ENCODE results near the gene EHHADH.
A peak's percentile ranks its signal among the peaks of the same experiment; 100 is the strongest.
"Not testable (repeated sequence)": the region's sequence is repeated elsewhere in the genome, so short reads cannot be mapped to it uniquely, and the experiment has no call there.

EHHADH gene

DNA sequence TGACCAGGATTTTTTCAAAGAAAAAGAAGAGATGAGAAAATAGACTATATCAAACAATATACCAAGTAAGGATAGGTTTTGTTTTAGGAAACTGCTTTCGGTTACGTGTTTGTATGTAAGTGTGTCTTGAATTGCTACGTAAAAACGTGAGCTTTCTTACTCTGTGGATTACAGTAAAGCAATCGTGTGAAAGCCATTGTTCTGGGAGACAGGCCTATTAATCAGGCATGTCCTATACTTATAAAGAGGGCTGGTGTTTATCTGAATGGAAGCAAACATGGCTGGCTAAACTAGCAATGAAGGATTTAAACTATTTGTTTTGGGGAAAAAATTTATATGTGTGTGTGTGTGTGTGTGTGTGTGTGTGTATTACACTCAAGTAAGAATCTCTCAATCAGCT, 2.6 kb downstream of the EHHADH start:
- DNase-seq (ENCODE audit: low read depth in 2 of 2) = no peak

DNA sequence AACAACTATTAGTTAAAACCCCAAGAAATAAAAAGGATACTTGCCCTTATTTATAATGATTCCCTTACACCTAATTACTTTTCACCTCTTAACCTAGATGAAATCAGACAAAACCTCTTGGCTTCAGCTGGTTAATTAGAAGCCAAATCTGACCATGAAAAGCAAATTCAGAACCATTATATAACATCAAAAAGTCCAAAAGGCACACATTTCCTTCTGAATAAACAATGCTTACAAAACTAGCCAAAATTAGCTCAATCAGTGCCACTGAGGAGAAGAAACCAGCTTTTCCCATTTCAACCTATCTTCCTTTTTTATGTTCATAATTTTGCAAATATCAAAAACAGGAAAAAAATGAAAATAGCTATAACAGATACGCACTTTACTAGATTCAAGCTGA, 3.2 kb downstream of the EHHADH start:
- no peak for DNase-seq (ENCODE audit: low read depth in 2 of 2)

DNA sequence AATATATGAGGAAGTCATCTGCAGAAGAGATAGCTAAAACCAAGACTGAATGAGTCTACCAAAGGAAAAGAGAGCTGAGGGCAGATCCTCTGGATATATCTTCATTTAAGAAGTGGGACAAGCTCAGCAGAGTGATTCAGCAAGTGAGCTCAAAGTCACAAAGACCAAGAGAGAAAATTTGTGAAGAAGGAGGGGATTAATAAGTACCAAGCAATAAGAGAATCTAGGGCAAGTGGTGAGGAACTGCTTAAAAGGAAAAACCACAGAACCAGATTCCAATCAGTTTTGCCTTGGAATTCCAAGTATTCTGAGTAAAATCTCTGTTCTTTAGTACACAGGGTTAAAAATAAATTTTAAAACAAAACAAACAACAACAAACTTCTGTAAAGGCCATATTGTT, 3.6 kb downstream of the EHHADH start:
- DNase-seq (ENCODE audit: low read depth in 2 of 2) = no peak

DNA sequence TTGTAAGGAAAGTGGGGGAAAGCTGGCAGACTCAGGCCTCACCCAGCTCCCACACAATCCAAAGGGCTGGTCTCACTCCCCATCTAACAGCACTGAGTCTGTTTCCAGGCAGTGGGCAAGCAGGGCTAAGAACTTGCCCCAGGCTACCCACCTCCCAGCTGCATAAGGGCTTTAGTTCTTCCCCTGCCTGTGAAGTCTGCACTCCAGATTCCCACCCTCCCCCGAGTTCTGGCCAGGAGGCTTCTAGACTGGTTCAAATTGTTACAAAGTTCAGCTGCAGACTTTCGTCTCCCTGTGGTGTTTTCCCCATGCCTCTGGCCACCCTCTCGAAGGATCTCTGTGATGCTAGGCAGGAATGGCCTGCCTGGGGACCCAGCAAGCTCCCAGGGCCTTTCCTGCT, 11.2 kb downstream of the EHHADH start:
- no peak for DNase-seq (ENCODE audit: low read depth in 2 of 2)

DNA sequence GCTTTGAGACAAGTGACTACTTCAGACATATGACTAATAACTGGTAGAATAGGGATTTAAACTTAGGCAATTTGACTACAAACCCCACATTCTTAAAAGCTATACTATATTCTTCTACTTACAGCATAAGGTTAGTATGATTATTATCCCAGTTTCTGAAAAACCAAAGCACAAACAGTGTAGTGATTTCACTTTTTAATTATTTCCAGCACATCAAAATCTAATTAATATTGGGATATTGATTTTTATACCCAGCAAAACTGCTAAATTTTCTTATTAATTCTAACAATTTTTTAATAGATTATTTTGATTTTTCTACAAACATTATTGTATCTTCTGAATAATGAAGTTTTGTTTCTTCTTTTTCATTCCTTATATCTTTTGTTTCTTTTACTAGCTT, 16.9 kb downstream of the EHHADH start:
- DNase-seq (ENCODE audit: low read depth in 2 of 2) = no peak

DNA sequence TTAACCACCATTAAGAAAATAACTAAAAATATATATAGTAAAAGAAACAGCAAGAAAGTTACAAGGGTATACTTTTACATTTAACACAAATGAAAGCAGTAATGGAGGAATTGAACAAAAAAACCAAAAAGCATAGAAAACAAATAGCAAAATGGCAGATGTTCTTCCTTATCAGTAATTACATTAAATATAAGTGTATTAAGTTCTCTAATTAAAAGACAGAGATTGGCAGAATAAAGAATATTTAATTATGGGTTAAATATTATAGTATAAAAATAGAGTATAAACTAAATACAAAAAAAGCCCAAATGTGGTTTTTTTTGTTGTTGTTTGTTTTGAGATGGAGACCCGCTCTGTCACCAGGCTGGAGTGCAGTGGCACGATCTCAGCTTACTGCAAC, 20.5 kb downstream of the EHHADH start:
- no peak for DNase-seq (ENCODE audit: low read depth in 2 of 2)

DNA sequence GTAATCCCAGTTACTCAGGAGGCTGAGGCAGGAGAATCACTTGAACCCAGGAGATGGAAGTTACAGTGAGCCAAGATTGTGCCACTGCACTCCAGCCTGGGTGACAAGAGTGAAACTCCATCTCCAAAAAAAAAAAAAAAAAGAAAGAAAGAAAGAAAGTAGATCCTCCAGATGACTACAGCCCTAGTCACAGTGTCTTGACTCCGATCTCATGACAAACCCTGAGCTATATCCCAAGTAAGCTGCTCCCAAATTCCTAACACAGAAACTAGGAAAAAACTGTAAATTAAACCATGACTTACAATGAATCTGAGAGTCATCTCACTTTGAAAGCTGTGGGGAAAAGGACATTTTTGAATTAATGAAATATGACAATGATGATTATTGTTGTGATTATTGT, 27.3 kb downstream of the EHHADH start:
- not testable (repeated sequence) for DNase-seq (ENCODE audit: low read depth in 2 of 2)

DNA sequence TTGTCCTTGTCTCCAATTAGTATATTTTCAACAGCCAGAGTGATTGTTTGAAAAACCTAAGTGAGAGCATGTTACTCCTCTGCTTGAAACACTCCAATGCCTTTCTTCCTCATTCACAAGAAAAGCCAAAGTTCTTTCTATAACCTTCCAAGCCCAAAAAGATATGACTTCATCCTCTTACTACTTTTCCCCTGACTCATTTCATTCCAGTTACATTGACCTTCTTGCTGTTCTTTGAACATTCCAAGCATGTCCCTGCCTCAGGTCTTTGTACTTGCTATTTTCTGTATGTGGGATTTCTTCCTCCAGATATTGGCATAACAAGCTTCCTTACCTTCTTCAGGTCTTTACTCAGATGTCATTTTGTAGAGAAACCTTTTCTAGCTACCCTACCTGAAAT, 28.3 kb downstream of the EHHADH start:
- DNase-seq (ENCODE audit: low read depth in 2 of 2) = no peak

DNA sequence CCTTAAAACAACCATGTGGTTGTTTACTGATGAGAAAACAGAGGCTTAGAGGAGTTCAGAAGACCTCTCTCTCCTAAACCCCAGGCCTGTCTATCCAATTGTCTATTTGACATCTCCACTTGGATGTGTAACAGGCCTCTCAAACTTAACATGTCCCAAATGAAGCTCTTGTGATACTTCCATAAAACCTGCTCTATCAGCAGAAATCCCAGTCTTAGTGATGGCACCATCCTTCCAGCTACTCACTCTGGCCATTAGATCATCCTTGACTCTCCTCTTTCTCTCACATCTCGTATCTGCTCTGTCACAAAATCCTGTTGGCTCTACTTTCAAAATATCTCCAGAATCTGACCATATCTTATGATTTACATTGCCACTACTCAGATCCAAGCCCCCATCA, 28.8 kb downstream of the EHHADH start:
- DNase-seq (ENCODE audit: low read depth in 2 of 2) = no peak

DNA sequence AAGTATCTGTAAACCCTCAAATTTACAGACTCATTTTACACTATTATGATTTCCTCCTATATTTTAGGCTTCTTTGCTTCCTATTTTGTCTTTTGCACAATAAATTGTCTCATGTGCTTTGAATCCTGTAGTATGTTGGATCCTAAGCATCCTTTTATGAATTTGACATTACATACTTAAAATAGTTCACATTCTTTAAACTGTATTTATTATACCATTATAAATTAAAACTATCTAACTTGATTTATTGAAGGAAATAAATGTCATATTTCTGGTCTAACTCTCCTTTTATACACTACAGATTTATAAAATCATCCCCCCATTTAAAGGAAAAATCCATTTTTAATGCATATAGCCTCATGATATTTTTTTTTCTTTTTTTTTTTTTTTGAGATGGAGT, 32.6 kb downstream of the EHHADH start:
- no peak for DNase-seq (ENCODE audit: low read depth in 2 of 2)

DNA sequence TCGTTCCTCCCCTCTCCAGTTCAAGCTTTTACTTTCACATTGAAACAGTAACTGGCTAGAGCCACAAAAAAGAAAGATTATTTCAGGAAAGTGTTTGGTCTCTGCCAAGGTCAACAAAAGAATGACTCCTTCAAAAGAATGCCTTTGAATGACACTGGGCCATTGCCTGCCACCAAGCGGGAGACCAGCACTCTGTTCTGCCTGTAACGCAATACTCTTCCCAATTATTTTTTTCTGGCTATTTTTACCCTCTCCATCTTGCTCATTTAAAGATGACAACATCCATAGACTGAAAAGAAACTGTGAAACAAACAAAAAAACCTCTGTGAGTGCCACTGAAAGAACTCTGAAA, 37.3 kb downstream of the EHHADH start:
- no peak for DNase-seq (ENCODE audit: low read depth in 2 of 2)

DNA sequence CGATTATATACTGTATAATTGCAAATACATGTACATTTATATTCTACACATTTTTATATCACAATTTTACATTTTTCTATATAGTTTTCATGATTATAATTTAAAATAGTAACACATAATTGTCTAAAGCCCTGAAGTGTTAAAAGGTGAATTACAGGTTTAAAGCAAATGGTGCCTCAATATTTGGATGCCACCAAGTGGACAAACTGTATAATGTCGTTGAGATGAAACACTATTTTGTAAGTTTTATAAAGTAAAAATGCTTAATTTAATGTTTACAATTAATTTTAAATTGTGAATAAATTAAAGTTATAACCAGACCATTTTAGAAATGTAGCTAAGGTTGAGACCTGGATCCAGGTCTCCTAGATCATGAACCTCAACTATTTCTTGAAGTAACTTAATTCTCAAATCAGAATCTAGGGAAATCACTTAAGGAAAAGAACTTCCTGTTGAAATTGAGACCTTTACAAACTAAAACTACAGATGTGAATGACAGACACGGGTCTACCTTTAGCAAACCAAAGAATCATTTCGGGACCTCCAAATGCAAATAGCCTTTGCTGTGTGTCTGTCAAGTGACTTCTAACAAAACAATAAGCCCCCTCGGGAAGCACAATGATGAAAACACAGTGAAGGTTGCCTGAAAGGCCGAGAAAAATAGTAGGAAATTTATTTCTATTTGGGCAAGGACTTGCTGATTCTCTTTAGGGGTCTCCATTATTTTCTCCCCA, 37.8 kb downstream of the EHHADH start:
- DNase-seq (ENCODE audit: low read depth in 2 of 2) = no peak

DNA sequence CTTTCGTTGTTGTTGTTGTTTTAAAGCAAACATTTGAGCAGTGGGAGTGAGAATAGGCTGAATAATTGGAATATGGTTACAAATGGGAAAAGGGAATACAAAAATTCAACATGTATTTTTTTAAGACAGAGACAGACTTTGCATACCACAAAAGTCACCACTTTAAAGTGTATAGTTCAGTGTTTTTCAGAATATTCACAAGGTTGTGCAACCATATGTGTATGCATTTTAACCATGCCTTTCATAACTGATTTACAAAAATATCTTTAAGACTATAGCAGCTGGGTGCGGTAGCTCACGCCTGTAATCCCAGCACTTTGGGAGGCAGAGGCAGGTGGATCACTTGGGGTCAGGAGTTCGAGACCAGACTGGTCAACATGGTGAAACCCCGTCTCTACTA, 41.3 kb downstream of the EHHADH start:
- no peak for DNase-seq (ENCODE audit: low read depth in 2 of 2)

DNA sequence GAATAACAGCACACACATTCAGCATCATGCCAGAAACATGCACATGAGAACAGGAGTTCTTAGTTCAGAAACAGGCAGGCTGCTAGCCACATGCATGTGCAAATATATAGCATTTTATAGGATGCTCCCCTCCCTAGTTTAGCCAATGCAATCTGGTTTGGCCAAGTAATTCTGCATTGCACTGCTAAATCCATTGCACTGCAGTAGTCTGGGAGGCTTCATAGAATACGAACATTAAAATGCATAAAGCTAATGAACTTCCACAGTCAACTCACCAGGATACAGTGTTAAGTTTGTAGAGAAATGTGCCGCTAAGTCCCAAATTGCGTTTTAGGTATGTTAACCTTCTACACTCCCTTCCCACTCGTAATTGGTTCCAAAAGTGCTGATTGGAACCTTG, 41.8 kb downstream of the EHHADH start:
- no peak for DNase-seq (ENCODE audit: low read depth in 2 of 2)

DNA sequence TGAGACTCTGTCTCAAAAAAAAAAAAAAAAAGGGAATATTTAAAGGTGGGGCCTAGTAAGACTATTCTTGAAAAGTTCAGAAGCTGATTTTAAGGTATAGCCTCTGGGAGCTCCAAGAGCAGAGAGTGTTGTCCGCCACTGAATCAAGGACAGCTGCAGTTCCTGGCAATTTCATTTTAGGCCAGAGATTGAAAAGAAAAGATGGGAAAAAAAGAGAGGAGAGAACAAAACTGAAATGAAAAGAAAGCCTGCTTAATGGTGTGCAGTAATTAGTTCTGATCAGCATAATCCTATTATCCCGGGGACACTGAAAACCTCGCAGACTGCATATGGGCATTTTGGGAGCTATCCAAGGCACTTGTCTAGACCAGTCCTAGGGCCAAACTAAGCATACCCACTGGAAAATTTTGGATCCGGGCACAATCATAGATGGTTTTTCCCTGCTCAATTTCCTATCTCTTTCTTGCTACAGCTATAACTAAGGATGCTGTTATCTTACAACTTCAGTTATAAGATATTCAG, 43.2 kb downstream of the EHHADH start:
- DNase-seq (ENCODE audit: low read depth in 2 of 2) = no peak

DNA sequence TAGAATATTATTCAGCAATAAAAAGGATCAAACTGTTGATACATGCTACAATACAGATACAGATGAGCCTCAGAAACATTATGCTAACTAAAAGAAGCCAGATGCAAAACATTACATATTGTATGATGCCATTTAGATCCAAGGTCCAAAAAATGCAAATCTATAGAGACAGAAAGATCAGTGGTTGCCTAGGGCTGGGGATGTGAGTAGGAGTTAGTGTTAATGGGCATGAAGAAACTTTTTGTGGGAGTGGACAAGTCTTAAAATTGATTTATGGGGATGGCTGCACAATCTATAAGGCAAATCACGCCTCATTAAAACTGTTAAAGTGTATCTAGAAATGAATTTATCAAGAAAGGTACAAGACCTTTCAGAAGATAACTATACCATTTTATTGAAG, 45.0 kb downstream of the EHHADH start:
- no peak for DNase-seq (ENCODE audit: low read depth in 2 of 2)

DNA sequence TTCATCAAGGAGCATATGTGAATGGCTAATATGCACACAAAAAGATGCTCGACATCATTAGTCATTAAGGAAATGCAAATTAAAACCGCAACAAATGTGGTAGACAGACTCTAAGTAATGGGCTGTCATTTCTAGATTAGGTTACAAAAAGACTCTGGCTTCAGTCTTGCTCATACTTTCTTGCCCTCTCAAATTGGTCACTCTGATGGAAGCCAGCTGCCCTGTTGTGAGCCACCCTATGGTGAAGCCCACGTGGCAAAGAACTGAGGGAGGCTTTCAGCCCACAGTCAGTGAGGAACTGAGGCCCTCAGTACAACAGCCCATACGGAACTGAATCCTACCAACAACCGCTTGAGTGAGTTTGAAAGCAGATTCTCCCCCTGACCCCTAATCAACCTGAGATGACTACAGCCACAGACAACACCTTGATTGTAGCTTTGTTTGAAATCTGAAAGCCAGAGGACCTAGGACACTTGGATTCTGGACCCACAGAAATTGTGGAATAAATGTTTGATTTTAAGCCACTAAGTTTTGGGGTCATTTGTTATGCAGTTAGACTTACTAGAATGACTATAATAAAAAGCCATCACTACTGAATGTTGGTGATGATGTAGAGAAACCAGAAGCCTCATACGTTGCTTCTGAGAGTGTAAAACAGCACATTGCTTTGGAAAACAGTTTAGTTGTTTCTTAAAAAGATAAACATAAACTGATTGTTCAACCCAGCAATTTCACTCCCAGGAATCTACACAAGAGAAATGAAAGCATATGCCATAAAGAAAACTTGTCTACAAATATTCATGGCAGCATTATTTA, 45.7 kb downstream of the EHHADH start:
- DNase-seq (ENCODE audit: low read depth in 2 of 2) = peak in 1 of 2 donors; percentile 5

DNA sequence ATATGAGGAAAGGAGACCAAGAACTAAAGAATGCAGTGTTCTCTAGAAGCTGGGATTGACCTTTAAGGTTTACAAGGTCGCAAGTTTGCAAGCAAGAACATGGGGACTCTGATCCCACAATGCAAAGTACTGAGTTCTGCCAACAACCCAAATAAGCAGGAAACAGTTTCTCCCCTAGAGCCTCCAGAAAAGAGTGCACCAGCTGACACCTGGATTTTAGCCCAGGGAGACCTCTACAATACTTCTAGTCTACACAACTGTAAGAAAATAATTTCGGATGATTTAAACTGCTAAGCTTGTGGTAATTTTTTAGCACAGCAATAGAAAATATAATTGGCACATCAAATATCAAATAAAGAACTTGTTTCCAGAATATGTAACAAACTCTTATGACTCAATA, 46.4 kb downstream of the EHHADH start:
- no peak for DNase-seq (ENCODE audit: low read depth in 2 of 2)

DNA sequence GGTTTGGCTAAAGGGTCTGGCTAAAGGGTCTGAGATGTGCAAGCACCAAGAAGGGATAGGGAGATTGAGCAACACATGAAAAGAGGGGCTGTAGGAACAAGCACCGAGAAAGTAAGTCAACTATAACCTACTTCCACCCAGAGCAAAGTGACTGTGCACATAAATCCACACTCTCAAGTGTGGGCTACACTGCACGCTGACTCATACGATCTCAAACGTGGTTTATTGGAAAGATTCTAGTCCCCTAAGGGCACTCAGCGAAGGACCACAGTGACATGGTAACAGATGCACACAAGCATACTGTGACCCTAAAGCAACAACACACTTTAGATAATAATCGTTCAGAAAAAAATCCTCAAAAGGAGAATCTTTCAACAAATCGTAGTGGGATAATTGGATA, 48.0 kb downstream of the EHHADH start:
- no peak for DNase-seq (ENCODE audit: low read depth in 2 of 2)

DNA sequence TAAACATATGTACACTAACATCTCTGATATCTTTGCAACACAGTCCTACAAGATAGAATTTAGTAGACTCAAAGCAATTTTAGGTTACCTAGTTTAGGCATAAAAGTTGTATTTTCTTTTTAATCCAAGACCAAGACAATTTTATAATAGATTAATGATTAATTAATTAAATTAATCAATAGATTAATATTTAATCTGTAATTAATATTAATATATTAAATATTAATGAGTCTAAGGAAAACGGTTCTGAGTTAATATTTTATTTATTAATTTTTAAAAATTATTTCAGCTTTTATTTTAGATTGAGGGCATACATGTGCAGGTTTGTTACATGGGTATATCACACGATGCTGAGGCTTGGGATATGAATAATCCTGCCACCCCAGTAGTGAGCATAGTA, 49.0 kb downstream of the EHHADH start:
- DNase-seq (ENCODE audit: low read depth in 2 of 2) = no peak

DNA sequence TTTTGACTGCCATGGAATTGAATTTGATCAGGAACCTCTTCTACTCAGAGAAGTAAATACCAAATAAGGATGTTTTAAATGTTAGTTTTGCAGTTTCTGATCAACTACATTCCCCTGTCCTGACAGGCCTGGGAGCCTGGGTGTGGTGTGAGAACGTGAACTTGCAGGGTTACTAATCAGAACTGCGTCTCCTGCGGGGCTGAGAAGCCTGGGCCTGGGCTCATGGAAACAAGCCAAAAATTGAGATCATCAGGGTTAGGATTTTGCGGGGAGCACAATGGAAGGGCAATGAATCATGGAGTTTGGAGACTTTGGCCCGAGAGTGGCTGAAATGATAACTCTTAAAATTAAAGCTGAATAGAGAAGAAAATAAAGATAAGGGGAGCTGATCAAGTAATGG, 53.2 kb downstream of the EHHADH start:
- no peak for DNase-seq (ENCODE audit: low read depth in 2 of 2)

DNA sequence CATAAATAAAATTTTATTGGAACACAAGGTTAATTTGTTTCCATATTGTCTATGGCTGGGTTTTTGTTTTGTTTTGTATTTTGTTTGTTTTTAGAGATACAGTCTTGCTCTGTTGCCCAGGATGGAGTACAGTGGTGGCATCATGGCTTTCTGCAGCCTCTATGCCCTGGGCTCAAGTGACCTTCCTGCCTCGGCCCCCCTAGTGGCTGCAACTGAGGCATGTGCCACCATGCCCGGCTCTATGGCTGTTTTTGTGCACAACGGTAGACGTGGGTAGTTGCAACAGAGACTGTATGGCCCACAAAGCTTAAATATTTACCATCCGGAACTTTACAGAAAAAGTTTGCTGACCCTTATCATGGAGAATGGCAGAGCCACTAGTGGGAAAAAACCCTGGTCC, 54.2 kb downstream of the EHHADH start:
- DNase-seq (ENCODE audit: low read depth in 2 of 2) = no peak

DNA sequence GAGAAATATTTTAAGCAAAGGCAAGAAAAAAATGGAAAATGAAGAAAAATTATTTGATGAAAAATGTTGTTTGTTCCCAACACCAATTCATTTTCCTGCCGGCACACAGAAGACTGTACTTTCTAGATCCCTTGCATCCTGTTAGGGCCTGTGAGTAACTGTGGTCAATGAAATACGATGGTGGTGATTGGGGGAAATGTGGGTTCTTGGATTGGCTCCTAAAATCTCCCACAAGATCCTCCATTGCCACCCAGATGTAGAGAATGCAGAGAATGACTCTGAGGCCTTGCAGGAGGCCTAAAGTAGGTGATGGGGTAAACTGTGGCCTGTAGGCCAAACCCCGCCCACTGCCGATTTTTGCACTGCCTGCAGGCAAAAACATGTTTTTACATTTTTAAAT, 54.6 kb downstream of the EHHADH start:
- DNase-seq (ENCODE audit: low read depth in 2 of 2) = no peak

Measured in stimulated activated CD4-positive, alpha-beta T cell treated with anti-CD3 and anti-CD28 coated beads, Interleukin-4, amount 100 ng/mL, for 48 hours (primary cell).